HUES64 (cell line): ENCODE results near the gene C4B. TPM values are rescaled to one million over a fixed set of nuclear protein-coding genes. Genes with fewer than 3 reads are reported as not detected.
"Not testable (repeated sequence)": the region's sequence is repeated elsewhere in the genome, so short reads cannot be mapped to it uniquely, and the experiment has no call there.

Source experiments
- H3K27ac ChIP-seq: 2 replicates; pipeline ENCODE4 v1.7.0; 2013; ENCODE audit warnings: low read depth, low read length, inconsistent platforms
- H3K27me3 ChIP-seq: 2 replicates; pipeline ENCODE4 v1.6.1; 2013; ENCODE audit warnings: mild to moderate bottlenecking, low read length; ENCODE audit not compliant: insufficient read depth
- H3K36me3 ChIP-seq: 2 replicates; pipeline ENCODE4 v1.6.1; 2013; ENCODE audit warnings: mild to moderate bottlenecking, low read length; ENCODE audit not compliant: insufficient read depth
- H3K4me1 ChIP-seq: 2 replicates; pipeline ENCODE4 v1.6.1; 2013; ENCODE audit warnings: mild to moderate bottlenecking, low read length, moderate library complexity; ENCODE audit not compliant: insufficient read depth
- H3K4me3 ChIP-seq: 2 replicates; pipeline ENCODE4 v1.5.1; 2013; ENCODE audit warnings: mild to moderate bottlenecking, low read length, moderate library complexity
- H3K9ac ChIP-seq: 2 replicates; pipeline ENCODE4 v1.6.1; 2013; ENCODE audit warnings: mild to moderate bottlenecking, low read depth, low read length
- H3K9me3 ChIP-seq: 2 replicates; pipeline ENCODE4 v1.6.1; 2013; ENCODE audit warnings: low read depth, low read length; ENCODE audit not compliant: insufficient read depth
- WGBS: fragments of 150-250, 120-280 bp; methylation state at CpG from one replicate; pipeline ENCODE4 v1.1.7; 2013; ENCODE audit warnings: missing lambda C conversion rate; 5-methylcytosine and 5-hydroxymethylcytosine counted together
- polyA plus RNA-seq, 2 experiments: library from polyadenylated mRNA; stranded (reverse); fragments of 50-300 nt; gene quantifications; one replicate each; pipeline ENCODE4 v1.2.3, GENCODE V29; 2013

C4B gene
- 1.2 TPM for polyA plus RNA-seq (2013, experiment 1 of 2)
- 0.76 TPM for polyA plus RNA-seq (2013, experiment 2 of 2)

GRCh38 chr6:32014547-32014946 is at the start of gene C4B:
C4B (plus strand) TSS chr6:32014795; CDS start chr6:32014846, 51 bp downstream.
- H3K36me3 ChIP-seq, H3K4me1 ChIP-seq, H3K27me3 ChIP-seq, H3K9me3 ChIP-seq, H3K4me3 ChIP-seq, H3K9ac ChIP-seq, H3K27ac ChIP-seq: not testable (repeated sequence)
- WGBS: no CpG with 5 or more reads among the region's 6 CpGs

- Histone ChIP-seq H3K4me3 (no peak overlapping the region), H3K9me3 (no peaks in the 10 kb centered on the region), H3K4me1 (no peaks in the 10 kb centered on the region), H3K36me3 (peaks cover 95% of the 10 kb centered on the region), H3K9ac (no peak overlapping the region), H3K27ac (no peak overlapping the region), H3K27me3 (no peaks in the 10 kb centered on the region)
- 95% methylated on average over 13 of the region's 13 CpGs for WGBS
Measured at GRCh38 chr6:31965700-31966099, 48.9 kb upstream of the C4B start.

GRCh38 chr6:31966506-31966905 is 48.1 kb upstream of the C4B start:
- 0 out of 2 replicates have a peak, but pooled peaks cover 3% of the 10 kb centered on the region for H3K4me1 ChIP-seq
- peaks cover 87% of the 10 kb centered on the region for H3K36me3 ChIP-seq
- H3K27me3 ChIP-seq: no peaks in the 10 kb centered on the region
- 94% methylated on average over 7 of the region's 7 CpGs for WGBS
- no peak overlapping the region for H3K9ac ChIP-seq
- no peak overlapping the region for H3K27ac ChIP-seq
- no peaks in the 10 kb centered on the region for H3K9me3 ChIP-seq
- no peak overlapping the region for H3K4me3 ChIP-seq

- no peak overlapping the region for H3K27ac ChIP-seq
- H3K9me3 ChIP-seq: no peaks in the 10 kb centered on the region
- H3K27me3 ChIP-seq: no peaks in the 10 kb centered on the region
- 0 out of 2 replicates have a peak, but pooled peaks cover 3% of the 10 kb centered on the region for H3K4me1 ChIP-seq
- no peak overlapping the region for H3K4me3 ChIP-seq
- H3K9ac ChIP-seq: no peak overlapping the region
- 91% methylated on average over 10 of the region's 10 CpGs for WGBS
- H3K36me3 ChIP-seq: peaks cover 80% of the 10 kb centered on the region
Measured at GRCh38 chr6:31966997-31967925, 47.3 kb upstream of the C4B start.

GRCh38 chr6:31967926-31968320 is 46.7 kb upstream of the C4B start:
- no peaks in the 10 kb centered on the region for H3K27me3 ChIP-seq
- no peak overlapping the region for H3K9ac ChIP-seq
- H3K36me3 ChIP-seq: peaks cover 73% of the 10 kb centered on the region
- peaks cover 4% of the 10 kb centered on the region; the same call in 1 of the 2 replicates for H3K4me1 ChIP-seq
- H3K4me3 ChIP-seq: no peak overlapping the region
- H3K27ac ChIP-seq: no peak overlapping the region
- WGBS: 93% methylated on average over 3 of the region's 3 CpGs
- H3K9me3 ChIP-seq: no peaks in the 10 kb centered on the region

GRCh38 chr6:31968326-31968725 is 46.3 kb upstream of the C4B start:
- H3K27me3 ChIP-seq: no peaks in the 10 kb centered on the region
- H3K4me1 ChIP-seq: peaks cover 8% of the 10 kb centered on the region; the same call in 1 of the 2 replicates
- 92% methylated on average over 11 of the region's 11 CpGs for WGBS
- no peaks in the 10 kb centered on the region for H3K9me3 ChIP-seq
- no peak overlapping the region for H3K4me3 ChIP-seq
- peaks cover 69% of the 10 kb centered on the region for H3K36me3 ChIP-seq
- H3K27ac ChIP-seq: no peak overlapping the region
- H3K9ac ChIP-seq: no peak overlapping the region

GRCh38 chr6:31968791-31969711 is 45.5 kb upstream of the C4B start:
- Histone ChIP-seq H3K9ac (no peak overlapping the region), H3K27me3 (no peaks in the 10 kb centered on the region), H3K9me3 (no peaks in the 10 kb centered on the region), H3K4me1 (peaks cover 10% of the 10 kb centered on the region; the same call in 1 of the 2 replicates), H3K4me3 (no peak overlapping the region), H3K36me3 (peaks cover 62% of the 10 kb centered on the region), H3K27ac (no peak overlapping the region)
- WGBS: 94% methylated on average over 23 of the region's 23 CpGs

- no peak overlapping the region for H3K9ac ChIP-seq
- no peak overlapping the region for H3K27ac ChIP-seq
- no peak overlapping the region for H3K4me3 ChIP-seq
- WGBS: 91% methylated on average over 15 of the region's 17 CpGs
- peaks cover 57% of the 10 kb centered on the region for H3K36me3 ChIP-seq
- peaks cover 10% of the 10 kb centered on the region; the same call in 1 of the 2 replicates for H3K4me1 ChIP-seq
- no peaks in the 10 kb centered on the region for H3K27me3 ChIP-seq
- no peaks in the 10 kb centered on the region for H3K9me3 ChIP-seq
Measured at GRCh38 chr6:31969712-31970603, 44.6 kb upstream of the C4B start.

GRCh38 chr6:31970604-31971271 is 43.9 kb upstream of the C4B start:
- WGBS: 90% methylated on average over 18 of the region's 18 CpGs
- peaks cover 49% of the 10 kb centered on the region for H3K36me3 ChIP-seq
- H3K27ac ChIP-seq: peak overlapping the region; percentile 98; the same call in 1 of the 2 replicates
- H3K4me3 ChIP-seq: peak overlapping the region; percentile 90
- peaks cover 10% of the 10 kb centered on the region; the same call in 1 of the 2 replicates for H3K4me1 ChIP-seq
- H3K27me3 ChIP-seq: no peaks in the 10 kb centered on the region
- H3K9ac ChIP-seq: peak overlapping the region; percentile 77; the same call in 1 of the 2 replicates
- no peaks in the 10 kb centered on the region for H3K9me3 ChIP-seq
